Measurements from ENCODE around the gene NSUN6. TPM values are rescaled to one million over a fixed set of nuclear protein-coding genes. Genes with fewer than 3 reads are reported as not detected.

The NSUN6 gene
- polyA plus RNA-seq, 1 of the 3 experiments (the other 2 are of a cell fraction): 5.3 TPM

DNA sequence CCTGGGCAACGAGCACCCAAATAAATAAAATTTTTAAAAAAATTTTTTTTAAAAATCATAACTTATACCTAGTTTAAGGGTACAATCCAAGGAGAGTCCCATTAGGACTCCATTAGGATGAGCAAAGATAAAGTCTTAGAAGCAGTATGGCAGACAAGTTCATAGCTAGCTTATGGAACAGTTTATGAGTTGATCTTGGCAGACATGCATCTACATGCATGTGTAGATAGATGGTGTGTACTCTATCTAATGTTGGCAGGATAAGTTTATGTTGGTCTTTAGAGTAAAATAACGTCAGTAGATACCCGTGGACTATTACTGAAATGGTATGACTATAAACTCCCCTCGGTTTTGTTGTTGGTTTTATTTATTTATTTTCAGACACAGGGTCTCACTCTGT, 40.2 kb downstream of the NSUN6 start:
- Histone ChIP-seq H3K27ac (ENCODE audit: low read depth in 2 of 2, low read length in 1 of 2) (peak overlapping the region; percentile 74 to 79; a peak in 3 of 4 replicates), H3K27me3 (ENCODE audit: insufficient read depth) (no peaks in the 10 kb centered on the region), H2AFZ (ENCODE audit: low read depth) (0 out of 2 replicates have a peak overlapping the region, but pooled peaks have one; percentile 77), H3K9me3 (no peaks in the 10 kb centered on the region), H3F3A (replicated peaks; ENCODE audit: insufficient read depth) (peaks cover 35% of the 10 kb centered on the region), H3K4me1 (ENCODE audit: control insufficient read depth in 1 of 2, insufficient read depth in 2 of 2, low read depth in 1 of 2, low read length in 1 of 2) (peaks cover 10 to 22% of the 10 kb centered on the region in 2 experiments), H3K9me2 (no peaks in the 10 kb centered on the region), H3K9ac (no peak overlapping the region), H3K4me2 (no peak overlapping the region), H3K4me3 (ENCODE audit: low read depth in 2 of 2, low read length in 1 of 2) (no peak overlapping the region), H4K20me1 (ENCODE audit: insufficient read depth) (no peaks in the 10 kb centered on the region), H3K79me2 (ENCODE audit: insufficient read depth) (no peaks in the 10 kb centered on the region), H3K36me3 (replicated peaks in 1 of 2; ENCODE audit: control insufficient read depth in 1 of 2, insufficient read depth in 2 of 2, low read length in 1 of 2) (peaks cover 3 to 4% of the 10 kb centered on the region in 2 experiments)
- WGBS (ENCODE audit: low lambda C conversion rate): 95% methylated on average over 4 of the region's 4 CpGs
- ChIA-PET CTCF (no interaction called here), POLR2A (no interaction called here)
- TF ChIP-seq TEAD4 (IDR thresholded peaks at IDR 0.05; ENCODE audit: borderline replicate concordance, insufficient read depth): no peak
- no peak for TF ChIP-seq RAD21 (IDR thresholded peaks at IDR 0.05; ENCODE audit: low read length)
- TF ChIP-seq NRF1 (IDR thresholded peaks at IDR 0.05; ENCODE audit: low read depth, low read length): no peak
- no peak for TF ChIP-seq RFX5 (IDR thresholded peaks at IDR 0.05; ENCODE audit: low read length)
- no peak for TF ChIP-seq EP300 (IDR thresholded peaks at IDR 0.05; ENCODE audit: borderline replicate concordance in 1 of 2, low read depth in 1 of 2, low read length in 1 of 2)
- TF ChIP-seq RXRA (IDR thresholded peaks at IDR 0.05; ENCODE audit: borderline replicate concordance, low read depth): no peak
- TF ChIP-seq NFIC (IDR thresholded peaks at IDR 0.05; ENCODE audit: borderline replicate concordance): no peak
- DNase-seq: no peak

DNA sequence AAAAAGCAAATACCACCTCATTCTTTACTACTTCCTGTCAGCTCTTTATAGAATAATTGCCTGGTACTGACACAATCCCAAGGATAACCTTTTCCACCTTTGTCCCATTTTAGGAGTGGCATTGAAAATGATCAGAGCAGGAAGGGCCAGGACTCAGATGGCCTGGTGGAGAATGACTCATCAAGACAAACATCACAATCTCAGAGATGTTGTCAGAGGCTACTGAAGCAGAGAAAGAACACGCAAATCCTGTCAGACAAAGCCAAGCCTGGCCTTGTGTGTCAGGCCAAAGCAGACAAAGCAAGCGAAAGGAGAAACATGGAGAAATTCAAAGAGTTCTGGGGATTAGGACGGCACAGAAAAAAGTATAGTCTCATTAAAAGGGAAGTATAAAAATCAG, 40.9 kb downstream of the NSUN6 start:
- H3K4me2 ChIP-seq: peak overlapping the region; percentile 53; the same call in 1 of the 2 replicates

More for the DNA sequence above, 40.9 kb downstream of the NSUN6 start:
- WGBS (ENCODE audit: low lambda C conversion rate): 33% methylated on average over 3 of the region's 3 CpGs
- ChIA-PET POLR2A (no interaction called here), CTCF (no interaction called here)
- H4K20me1 ChIP-seq (ENCODE audit: insufficient read depth): no peaks in the 10 kb centered on the region
- TF ChIP-seq, protein P1, sequence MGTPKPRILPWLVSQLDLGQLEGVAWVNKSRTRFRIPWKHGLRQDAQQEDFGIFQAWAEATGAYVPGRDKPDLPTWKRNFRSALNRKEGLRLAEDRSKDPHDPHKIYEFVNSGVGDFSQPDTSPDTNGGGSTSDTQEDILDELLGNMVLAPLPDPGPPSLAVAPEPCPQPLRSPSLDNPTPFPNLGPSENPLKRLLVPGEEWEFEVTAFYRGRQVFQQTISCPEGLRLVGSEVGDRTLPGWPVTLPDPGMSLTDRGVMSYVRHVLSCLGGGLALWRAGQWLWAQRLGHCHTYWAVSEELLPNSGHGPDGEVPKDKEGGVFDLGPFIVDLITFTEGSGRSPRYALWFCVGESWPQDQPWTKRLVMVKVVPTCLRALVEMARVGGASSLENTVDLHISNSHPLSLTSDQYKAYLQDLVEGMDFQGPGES (IDR thresholded peaks at IDR 0.05; ENCODE audit: low read depth, low read length): no peak
- peak; percentile 87 for TF ChIP-seq TCF12 (IDR thresholded peaks at IDR 0.05)
- 0 out of 2 replicates have a peak, but pooled peaks have one; percentile 7 for TF ChIP-seq TAF1 (IDR thresholded peaks at IDR 0.05; ENCODE audit: borderline replicate concordance, low read depth, low read length)
- 0 out of 2 replicates have a peak, but pooled peaks have one; percentile 51 for TF ChIP-seq SIN3A (IDR thresholded peaks at IDR 0.05; ENCODE audit: borderline replicate concordance, low read depth, low read length)
- TF ChIP-seq, protein P2, sequence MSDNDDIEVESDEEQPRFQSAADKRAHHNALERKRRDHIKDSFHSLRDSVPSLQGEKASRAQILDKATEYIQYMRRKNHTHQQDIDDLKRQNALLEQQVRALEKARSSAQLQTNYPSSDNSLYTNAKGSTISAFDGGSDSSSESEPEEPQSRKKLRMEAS (IDR thresholded peaks at IDR 0.05; ENCODE audit: low read depth): 0 out of 2 replicates have a peak, but pooled peaks have one; percentile 44
- peak; percentile 34; the same call in 1 of the 2 replicates for TF ChIP-seq RXRA (IDR thresholded peaks at IDR 0.05; ENCODE audit: borderline replicate concordance, low read depth)
- TF ChIP-seq, protein P3, sequence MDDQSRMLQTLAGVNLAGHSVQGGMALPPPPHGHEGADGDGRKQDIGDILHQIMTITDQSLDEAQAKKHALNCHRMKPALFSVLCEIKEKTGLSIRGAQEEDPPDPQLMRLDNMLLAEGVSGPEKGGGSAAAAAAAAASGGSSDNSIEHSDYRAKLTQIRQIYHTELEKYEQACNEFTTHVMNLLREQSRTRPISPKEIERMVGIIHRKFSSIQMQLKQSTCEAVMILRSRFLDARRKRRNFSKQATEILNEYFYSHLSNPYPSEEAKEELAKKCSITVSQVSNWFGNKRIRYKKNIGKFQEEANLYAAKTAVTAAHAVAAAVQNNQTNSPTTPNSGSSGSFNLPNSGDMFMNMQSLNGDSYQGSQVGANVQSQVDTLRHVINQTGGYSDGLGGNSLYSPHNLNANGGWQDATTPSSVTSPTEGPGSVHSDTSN (IDR thresholded peaks at IDR 0.05): peak; percentile 78
- TF ChIP-seq JUND (IDR thresholded peaks at IDR 0.05): peak; percentile 76
- TF ChIP-seq GABPA (IDR thresholded peaks at IDR 0.05; ENCODE audit: low read depth): 0 out of 2 replicates have a peak, but pooled peaks have one; percentile 27
- TF ChIP-seq POLR2AphosphoS5 (IDR thresholded peaks at IDR 0.05; ENCODE audit: low read depth, low read length): peak; percentile 55; the same call in 1 of the 2 replicates
- TF ChIP-seq FOXM1 (IDR thresholded peaks at IDR 0.05; ENCODE audit: low read depth): no peak
- peak in 1 of 2 experiments; percentile 51; a peak in 1 of 4 replicates for TF ChIP-seq EP300 (IDR thresholded peaks at IDR 0.05; ENCODE audit: borderline replicate concordance in 1 of 2, low read depth in 1 of 2, low read length in 1 of 2)
- no peak for TF ChIP-seq MXI1 (IDR thresholded peaks at IDR 0.05; ENCODE audit: low read depth, low read length)
- TF ChIP-seq FOSL2 (IDR thresholded peaks at IDR 0.05; ENCODE audit: borderline replicate concordance, low read depth): peak; percentile 80; the same call in 1 of the 2 replicates
- H2AFZ ChIP-seq (ENCODE audit: low read depth): peak overlapping the region; percentile 77; the same call in 1 of the 2 replicates
- H3K79me2 ChIP-seq (ENCODE audit: insufficient read depth): no peaks in the 10 kb centered on the region
- no peaks in the 10 kb centered on the region for H3K9me3 ChIP-seq
- no peaks in the 10 kb centered on the region for H3K27me3 ChIP-seq (ENCODE audit: insufficient read depth)
- DNase-seq: peak; percentile 5
- peaks cover 35% of the 10 kb centered on the region for H3F3A ChIP-seq (replicated peaks; ENCODE audit: insufficient read depth)
- peaks cover 3 to 6% of the 10 kb centered on the region in 2 experiments for H3K36me3 ChIP-seq (replicated peaks in 1 of 2; ENCODE audit: control insufficient read depth in 1 of 2, insufficient read depth in 2 of 2, low read length in 1 of 2)
- H3K4me1 ChIP-seq (ENCODE audit: control insufficient read depth in 1 of 2, insufficient read depth in 2 of 2, low read depth in 1 of 2, low read length in 1 of 2): peaks cover 10 to 25% of the 10 kb centered on the region in 2 experiments
- H3K4me3 ChIP-seq (ENCODE audit: low read depth in 2 of 2, low read length in 1 of 2): no peak overlapping the region
- no peaks in the 10 kb centered on the region for H3K9me2 ChIP-seq
- no peak overlapping the region for H3K9ac ChIP-seq
- peak overlapping the region; percentile 74 to 79 for H3K27ac ChIP-seq (ENCODE audit: low read depth in 2 of 2, low read length in 1 of 2)

Measured in SK-N-SH (cell line).